ENCODE results near the gene PCDHA5.
"Not testable (repeated sequence)": the region's sequence is repeated elsewhere in the genome, so short reads cannot be mapped to it uniquely, and the experiment has no call there.

Gene PCDHA5

DNA sequence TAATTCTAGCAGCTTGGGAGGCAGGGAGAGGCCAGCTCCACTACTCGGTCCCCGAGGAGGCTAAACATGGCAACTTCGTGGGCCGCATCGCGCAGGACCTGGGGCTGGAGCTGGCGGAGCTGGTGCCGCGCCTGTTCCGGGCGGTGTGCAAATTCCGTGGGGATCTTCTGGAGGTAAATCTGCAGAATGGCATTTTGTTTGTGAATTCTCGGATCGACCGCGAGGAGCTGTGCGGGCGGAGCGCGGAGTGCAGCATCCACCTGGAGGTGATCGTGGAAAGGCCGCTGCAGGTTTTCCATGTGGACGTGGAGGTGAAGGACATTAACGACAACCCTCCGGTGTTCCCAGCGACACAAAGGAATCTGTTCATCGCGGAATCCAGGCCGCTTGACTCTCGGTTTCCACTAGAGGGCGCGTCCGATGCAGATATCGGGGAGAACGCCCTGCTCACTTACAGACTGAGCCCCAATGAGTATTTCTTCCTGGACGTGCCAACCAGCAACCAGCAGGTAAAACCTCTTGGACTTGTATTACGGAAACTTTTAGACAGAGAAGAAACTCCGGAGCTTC, 13.1 kb downstream of the PCDHA5 start:
- Histone ChIP-seq H3K4me3 (ENCODE audit: low read depth, low read length) (peak overlapping the region; percentile 81), H3K27ac (peak overlapping the region; percentile 70)
- DNase-seq, result peak; percentile 33
- not testable (repeated sequence) for H3K27me3 ChIP-seq (ENCODE audit: insufficient read depth, low read depth, severe bottlenecking); H3K9me3 ChIP-seq (ENCODE audit: severe bottlenecking); H3K36me3 ChIP-seq
- TF ChIP-seq CTCF (IDR thresholded peaks at IDR 0.05; ENCODE audit: low read depth, low read length), result 0 out of 2 replicates have a peak, but pooled peaks have one; percentile 15

DNA sequence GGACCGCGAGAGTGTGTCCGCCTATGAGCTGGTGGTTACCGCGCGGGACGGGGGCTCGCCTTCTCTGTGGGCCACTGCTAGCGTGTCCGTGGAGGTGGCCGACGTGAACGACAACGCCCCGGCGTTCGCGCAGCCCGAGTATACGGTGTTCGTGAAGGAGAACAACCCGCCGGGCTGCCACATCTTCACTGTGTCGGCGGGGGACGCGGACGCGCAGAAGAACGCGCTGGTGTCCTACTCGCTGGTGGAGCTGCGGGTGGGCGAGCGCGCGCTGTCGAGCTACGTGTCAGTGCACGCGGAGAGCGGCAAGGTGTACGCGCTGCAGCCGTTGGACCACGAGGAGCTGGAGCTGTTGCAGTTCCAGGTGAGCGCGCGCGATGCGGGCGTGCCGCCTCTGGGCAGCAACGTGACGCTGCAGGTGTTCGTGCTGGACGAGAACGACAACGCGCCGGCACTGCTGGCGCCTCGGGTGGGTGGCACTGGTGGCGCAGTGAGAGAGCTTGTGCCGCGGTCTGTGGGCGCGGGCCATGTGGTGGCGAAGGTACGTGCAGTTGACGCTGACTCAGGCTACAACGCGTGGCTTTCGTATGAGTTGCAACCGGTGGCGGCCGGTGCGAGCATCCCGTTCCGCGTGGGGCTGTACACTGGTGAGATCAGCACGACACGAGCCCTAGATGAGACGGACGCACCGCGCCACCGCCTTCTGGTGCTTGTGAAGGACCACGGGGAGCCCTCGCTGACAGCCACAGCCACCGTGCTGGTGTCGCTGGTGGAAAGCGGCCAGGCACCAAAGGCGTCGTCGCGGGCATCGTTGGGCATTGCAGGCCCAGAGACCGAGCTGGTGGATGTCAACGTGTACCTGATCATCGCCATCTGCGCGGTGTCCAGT, 14.5 kb downstream of the PCDHA5 start:
- no peak for TF ChIP-seq CTCF (IDR thresholded peaks at IDR 0.05; ENCODE audit: low read depth, low read length)
- no peak for DNase-seq
- Histone ChIP-seq H3K27me3 (ENCODE audit: insufficient read depth, low read depth, severe bottlenecking) (no peaks in the 10 kb centered on the region), H3K27ac (no peak overlapping the region), H3K4me3 (ENCODE audit: low read depth, low read length) (no peak overlapping the region), H3K36me3 (no peaks in the 10 kb centered on the region), H3K9me3 (ENCODE audit: severe bottlenecking) (peaks cover 2% of the 10 kb centered on the region)

DNA sequence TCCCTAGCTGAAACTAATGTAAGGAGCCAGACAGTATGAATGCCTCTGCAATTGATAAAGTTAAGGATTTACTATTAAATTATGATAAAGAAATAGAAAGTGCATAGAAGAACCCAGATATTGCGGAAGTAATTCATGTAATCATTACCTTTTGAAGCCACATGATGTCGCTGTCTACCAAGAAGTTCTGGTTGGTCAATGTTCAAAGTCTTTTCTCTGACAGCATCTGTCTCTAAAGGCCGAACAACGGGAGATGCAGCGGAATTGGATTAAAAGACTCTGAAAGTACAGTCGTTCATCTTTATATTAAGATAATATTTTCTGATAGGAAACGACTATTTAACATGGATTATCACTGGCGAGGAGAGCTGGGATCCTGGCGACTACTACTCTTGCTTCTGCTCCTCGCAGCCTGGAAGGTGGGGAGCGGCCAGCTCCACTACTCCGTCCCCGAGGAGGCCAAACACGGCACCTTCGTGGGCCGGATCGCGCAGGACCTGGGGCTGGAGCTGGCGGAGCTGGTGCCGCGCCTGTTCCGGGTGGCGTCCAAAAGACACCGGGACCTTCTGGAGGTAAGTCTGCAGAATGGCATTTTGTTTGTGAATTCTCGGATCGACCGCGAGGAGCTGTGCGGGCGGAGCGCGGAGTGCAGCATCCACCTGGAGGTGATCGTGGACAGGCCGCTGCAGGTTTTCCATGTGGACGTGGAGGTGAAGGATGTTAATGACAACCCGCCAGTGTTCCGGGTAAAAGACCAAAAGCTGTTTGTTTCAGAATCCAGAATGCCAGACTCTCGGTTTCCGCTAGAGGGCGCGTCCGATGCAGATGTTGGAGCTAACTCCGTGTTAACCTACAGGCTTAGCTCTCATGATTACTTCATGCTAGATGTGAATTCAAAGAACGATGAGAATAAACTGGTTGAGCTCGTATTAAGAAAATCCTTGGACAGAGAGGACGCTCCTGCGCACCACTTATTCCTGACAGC, 19.9 kb downstream of the PCDHA5 start, which contains the start of gene PCDHA8:
Gene PCDHA8, plus strand, starts transcription at position 210 of the 985 bp plus-strand sequence. Its CDS starts 135 bp downstream, at position 345.
- Histone ChIP-seq H3K36me3 (no peaks in the 10 kb centered on the region), H3K27ac (no peak within 1 kb of the TSS), H3K27me3 (ENCODE audit: insufficient read depth, low read depth, severe bottlenecking) (no peaks in the 10 kb centered on the region), H3K4me3 (ENCODE audit: low read depth, low read length) (peak within 1 kb of the TSS; percentile 29), H3K9me3 (ENCODE audit: severe bottlenecking) (peaks cover 4% of the 10 kb centered on the region)
- no peak for DNase-seq
- peak; percentile 28; the same call in 1 of the 2 replicates for TF ChIP-seq CTCF (IDR thresholded peaks at IDR 0.05; ENCODE audit: low read depth, low read length)

DNA sequence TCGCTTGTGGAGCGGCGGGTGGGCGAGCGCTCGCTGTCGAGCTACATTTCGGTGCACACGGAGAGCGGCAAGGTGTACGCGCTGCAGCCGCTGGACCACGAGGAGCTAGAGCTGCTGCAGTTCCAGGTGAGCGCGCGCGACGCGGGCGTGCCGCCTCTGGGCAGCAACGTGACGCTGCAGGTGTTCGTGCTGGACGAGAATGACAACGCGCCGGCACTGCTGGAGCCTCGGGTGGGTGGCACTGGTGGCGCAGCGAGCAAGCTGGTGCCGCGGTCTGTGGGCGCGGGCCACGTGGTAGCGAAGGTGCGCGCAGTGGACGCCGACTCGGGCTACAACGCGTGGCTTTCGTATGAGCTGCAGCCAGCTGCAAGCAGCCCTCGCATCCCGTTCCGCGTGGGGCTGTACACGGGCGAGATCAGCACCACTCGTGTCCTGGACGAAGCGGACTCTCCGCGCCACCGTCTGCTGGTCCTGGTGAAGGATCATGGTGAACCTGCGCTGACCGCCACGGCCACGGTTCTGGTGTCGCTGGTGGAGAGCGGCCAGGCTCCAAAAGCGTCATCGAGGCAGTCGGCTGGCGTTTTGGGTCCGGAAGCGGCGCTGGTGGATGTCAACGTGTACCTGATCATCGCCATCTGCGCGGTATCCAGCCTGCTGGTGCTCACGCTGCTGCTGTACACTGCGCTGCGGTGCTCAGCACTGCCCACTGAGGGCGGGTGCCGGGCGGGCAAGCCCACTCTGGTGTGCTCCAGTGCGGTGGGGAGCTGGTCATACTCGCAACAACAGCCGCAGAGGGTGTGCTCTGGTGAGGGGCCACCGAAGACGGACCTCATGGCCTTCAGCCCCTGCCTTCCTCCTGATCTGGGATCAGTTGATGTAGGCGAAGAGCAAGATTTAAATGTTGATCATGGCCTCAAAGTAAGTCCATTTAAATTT, 21.7 kb downstream of the PCDHA5 start:
- Histone ChIP-seq H3K9me3 (ENCODE audit: severe bottlenecking) (peaks cover 4% of the 10 kb centered on the region), H3K27ac (no peak overlapping the region), H3K4me3 (ENCODE audit: low read depth, low read length) (no peak overlapping the region), H3K27me3 (ENCODE audit: insufficient read depth, low read depth, severe bottlenecking) (no peaks in the 10 kb centered on the region), H3K36me3 (no peaks in the 10 kb centered on the region)
- TF ChIP-seq CTCF (IDR thresholded peaks at IDR 0.05; ENCODE audit: low read depth, low read length), result no peak
- no peak for DNase-seq

DNA sequence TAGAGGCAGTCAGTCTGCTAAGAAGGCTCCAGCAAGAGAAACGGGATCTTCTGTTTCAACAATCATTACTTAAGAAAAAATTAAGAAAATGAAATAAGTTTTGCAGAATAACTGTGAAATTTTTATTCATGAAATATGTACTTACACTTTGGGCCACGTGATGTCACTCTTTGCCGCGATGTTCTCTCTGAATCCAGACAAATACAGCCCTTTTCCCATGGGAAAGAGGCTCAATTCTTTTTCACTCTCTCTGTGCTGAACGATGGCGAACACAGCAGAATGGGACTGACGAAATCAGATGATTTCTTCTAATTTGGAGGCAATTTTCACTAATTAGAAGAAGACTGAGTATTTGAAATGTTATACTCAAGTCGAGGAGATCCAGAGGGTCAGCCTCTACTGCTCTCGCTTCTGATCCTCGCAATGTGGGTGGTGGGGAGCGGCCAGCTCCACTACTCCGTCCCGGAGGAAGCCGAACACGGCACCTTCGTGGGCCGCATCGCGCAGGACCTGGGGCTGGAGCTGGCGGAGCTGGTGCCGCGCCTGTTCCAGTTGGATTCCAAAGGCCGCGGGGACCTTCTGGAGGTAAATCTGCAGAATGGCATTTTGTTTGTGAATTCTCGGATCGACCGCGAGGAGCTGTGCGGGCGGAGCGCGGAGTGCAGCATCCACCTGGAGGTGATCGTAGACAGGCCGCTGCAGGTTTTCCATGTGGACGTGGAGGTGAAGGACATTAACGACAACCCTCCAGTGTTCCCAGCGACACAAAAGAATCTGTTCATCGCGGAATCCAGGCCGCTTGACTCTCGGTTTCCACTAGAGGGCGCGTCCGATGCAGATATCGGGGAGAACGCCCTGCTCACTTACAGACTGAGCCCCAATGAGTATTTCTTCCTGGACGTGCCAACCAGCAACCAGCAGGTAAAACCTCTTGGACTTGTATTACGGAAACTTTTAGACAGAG, 27.0 kb downstream of the PCDHA5 start, which contains the start of gene PCDHA9:
Gene PCDHA9, plus strand, starts transcription at position 244 of the 964 bp plus-strand sequence. Its CDS starts 114 bp downstream, at position 358.
- not testable (repeated sequence) for H3K4me3 ChIP-seq (ENCODE audit: low read depth, low read length); H3K9me3 ChIP-seq (ENCODE audit: severe bottlenecking); H3K36me3 ChIP-seq; H3K27ac ChIP-seq; DNase-seq; H3K27me3 ChIP-seq (ENCODE audit: insufficient read depth, low read depth, severe bottlenecking)

GRCh38 chr5:140849831-140850634, 28.6 kb downstream of the PCDHA5 start:
- not testable (repeated sequence) for H3K36me3 ChIP-seq; DNase-seq; H3K9me3 ChIP-seq (ENCODE audit: severe bottlenecking); H3K4me3 ChIP-seq (ENCODE audit: low read depth, low read length); H3K27ac ChIP-seq; H3K27me3 ChIP-seq (ENCODE audit: insufficient read depth, low read depth, severe bottlenecking)
